Spleen (tissue), 11 donors: ENCODE results near the gene GIGYF1. TPM values are rescaled to one million over a fixed set of nuclear protein-coding genes. Genes with fewer than 3 reads are reported as not detected.

Experiments used
- DNase-seq: peaks from one replicate; pipeline ENCODE4 v3.0.0-alpha.2; 2020
- H3K27ac ChIP-seq, 8 donors: fragments of 200-600 bp; sonication (generic) in 7 of 8; 1 replicate in 4 of 8; 2 replicates in 4 of 8; pipeline versions ENCODE4 v1.5.0 to v1.8.0; 2016 to 2021; ENCODE audit warnings: inconsistent platforms in 4 of 8, mild to moderate bottlenecking in 4 of 8, moderate library complexity in 1 of 8
- H3K27me3 ChIP-seq, 7 donors: fragments of 200-600 bp; sonication (generic) in 6 of 7; replicated peaks in 1 of 7; 1 replicate in 4 of 7; 2 replicates in 3 of 7; pipeline versions ENCODE4 v1.5.0 to v1.8.0; 2016 to 2021; ENCODE audit warnings: inconsistent platforms in 3 of 7, mild to moderate bottlenecking in 1 of 7
- H3K36me3 ChIP-seq, 6 donors: fragments of 200-600 bp; sonication (generic) in 5 of 6; 1 replicate in 4 of 6; 2 replicates in 2 of 6; pipeline versions ENCODE4 v1.5.0 to v1.8.0; 2016 to 2021; ENCODE audit warnings: inconsistent platforms in 2 of 6
- H3K4me1 ChIP-seq, 6 donors: fragments of 200-600 bp; sonication (generic) in 5 of 6; 1 replicate in 3 of 6; 2 replicates in 3 of 6; pipeline versions ENCODE4 v1.5.0 to v1.8.0; 2016 to 2021; ENCODE audit warnings: inconsistent platforms in 3 of 6
- H3K4me3 ChIP-seq, 8 donors: fragments of 200-600 bp; sonication (generic) in 7 of 8; 1 replicate in 4 of 8; 2 replicates in 4 of 8; pipeline versions ENCODE4 v1.5.0 to v1.8.0; 2016 to 2021; ENCODE audit warnings: inconsistent platforms in 4 of 8, mild to moderate bottlenecking in 4 of 8, moderate library complexity in 2 of 8
- H3K9me3 ChIP-seq, 8 donors: fragments of 200-600 bp; sonication (generic) in 7 of 8; 1 replicate in 4 of 8; 2 replicates in 4 of 8; pipeline versions ENCODE4 v1.5.0 to v1.8.0; 2016 to 2021; ENCODE audit warnings: inconsistent platforms in 4 of 8
- CTCF ChIP-seq, 11 experiments: fragments of 200-600 bp in 7 of 11; fragments of 450-650 bp in 4 of 11; sonication (generic) in 4 of 11; IDR thresholded peaks in 8 of 11; conservative IDR thresholded peaks in 3 of 11; 1 replicate in 7 of 11; 2 replicates in 4 of 11; pipeline versions ENCODE4 v1.4.0 to v1.8.0; 2016 to 2021; ENCODE audit warnings: antibody characterized with exemption in 11 of 11, inconsistent platforms in 4 of 11, mild to moderate bottlenecking in 1 of 11
- POLR2A ChIP-seq, 3 donors: fragments of 450-650 bp; IDR thresholded peaks; one replicate each; pipeline ENCODE4 v1.5.1; 2017; ENCODE audit warnings: antibody characterized with exemption in 3 of 3, mild to moderate bottlenecking in 1 of 3
- POLR2AphosphoS5 ChIP-seq, 3 donors: sonication (generic); formaldehyde crosslinking; IDR thresholded peaks; one replicate each; pipeline ENCODE4 v1.5.1; 2017; ENCODE audit warnings: antibody characterized with exemption in 3 of 3
- WGBS, 5 donors: extraction: QIAGEN DNeasy Blood & Tissue Kit in 3 of 5; methylation state at CpG; one replicate each; pipeline versions ENCODE4 v1.1.5 to v1.1.7; 2013 to 2018; 5-methylcytosine and 5-hydroxymethylcytosine counted together
- intact Hi-C: fragments of 100-400 bp; cut with DNase I; formaldehyde crosslinking; loops from one replicate; pipeline ENCODE4 v1.15.0; 2023; ENCODE audit warnings: low total_unique reads
- polyA plus RNA-seq, 3 donors: library from polyadenylated mRNA; stranded (reverse); fragments of 200-250 nt; gene quantifications; one replicate each; pipeline ENCODE4 v1.2.1, GENCODE V29; 2013
- total RNA-seq, 7 donors: library from RNA; depleted of rRNA in 3 of 7; stranded (reverse); fragments of >200 nt in 3 of 7; fragmentation: NEBNext Ultra II Directional in 4 of 7; extraction: Animal tissue kit (Norgen Biotek cat#: 25700) in 4 of 7; gene quantifications; one replicate each; pipeline versions ENCODE4 v1.1.0 to v1.2.1, GENCODE V29; 2016 to 2021
- donor health status: healthy with polysubstance abuse.
- donor health status: DM: no; HTN: no; CAD: no; lungs with moderate emphysema.
- donor health status: DM: no; HTN: no; CAD: no.
- donor health status: Bipolar disorder and iron deficiency.
- donor health status: healthy.
- donor health status: DM: no; HTN: no; CAD: no.
- donor health status: DM: yes; HTN: yes; CAD: no.

The GIGYF1 gene
- total and polyA plus RNA-seq, 10 donors, result 15.4 to 102 (median 54.6) TPM

- 81 to 91% (median 85%) methylated on average over 3 to 8 of the region's 8 CpGs for WGBS, 5 donors
- Histone ChIP-seq H3K4me1 (no peaks in the 10 kb centered on the region), H3K27ac (no peak overlapping the region), H3K36me3 (no peaks in the 10 kb centered on the region), H3K4me3 (no peak overlapping the region), H3K9me3 (peaks cover 0 to 17% (median 8%) of the 10 kb centered on the region in 8 donors), H3K27me3 (peaks cover 0 to 27% (median 5%) of the 10 kb centered on the region in 7 donors)
- intact Hi-C loops, result no loop called here
- no peak for TF ChIP-seq CTCF (IDR thresholded peaks at IDR 0.05 in 8 of 11, conservative IDR thresholded peaks at IDR 0.05 in 3 of 11)
- TF ChIP-seq POLR2A (IDR thresholded peaks at IDR 0.05), result no peak
- DNase-seq, result no peak
These were observed 20.7 kb upstream of the GIGYF1 start for GRCh38 chr7:100714725-100715124.

- H3K27me3 ChIP-seq, result peaks cover 0 to 1% (median 0%) of the 10 kb centered on the region in 7 donors
- H3K4me3 ChIP-seq, result no peak overlapping the region
- intact Hi-C loops, result no loop called here
- H3K36me3 ChIP-seq, result peaks cover 0 to 19% (median 0%) of the 10 kb centered on the region in 6 donors
- H3K4me1 ChIP-seq, result peaks cover 6 to 19% (median 14%) of the 10 kb centered on the region in 6 donors
- WGBS, 5 donors, result 93 to 96% (median 95%) methylated on average over 9 to 11 of the region's 11 CpGs
- H3K27ac ChIP-seq, result no peak overlapping the region
- TF ChIP-seq CTCF (IDR thresholded peaks at IDR 0.05 in 8 of 11, conservative IDR thresholded peaks at IDR 0.05 in 3 of 11) (no peak), POLR2AphosphoS5 (IDR thresholded peaks at IDR 0.05) (no peak), POLR2A (IDR thresholded peaks at IDR 0.05) (no peak)
- H3K9me3 ChIP-seq, result no peaks in the 10 kb centered on the region
- DNase-seq, result no peak
These were observed 17.3 kb upstream of the GIGYF1 start for GRCh38 chr7:100711369-100711768.

- peaks cover 6 to 22% (median 18%) of the 10 kb centered on the region in 6 donors for H3K4me1 ChIP-seq
- H3K4me3 ChIP-seq, result no peak overlapping the region
- H3K27me3 ChIP-seq, result no peaks in the 10 kb centered on the region
- TF ChIP-seq POLR2AphosphoS5 (IDR thresholded peaks at IDR 0.05), result no peak
- TF ChIP-seq POLR2A (IDR thresholded peaks at IDR 0.05), result no peak
- no peak for TF ChIP-seq CTCF (IDR thresholded peaks at IDR 0.05 in 8 of 11, conservative IDR thresholded peaks at IDR 0.05 in 3 of 11)
- no peaks in the 10 kb centered on the region for H3K9me3 ChIP-seq
- intact Hi-C loops, result no loop called here
- no peak overlapping the region for H3K27ac ChIP-seq
- peaks cover 0 to 19% (median 0%) of the 10 kb centered on the region in 6 donors for H3K36me3 ChIP-seq
- no peak for DNase-seq
- 72 to 99% (median 85%) methylated on average over 4 of the region's 4 CpGs for WGBS, 5 donors
These were observed 16.4 kb upstream of the GIGYF1 start for GRCh38 chr7:100710452-100710851.

GRCh38 chr7:100708395-100708794, 14.3 kb upstream of the GIGYF1 start:
- no peak for DNase-seq
- peaks cover 0 to 19% (median 0%) of the 10 kb centered on the region in 6 donors for H3K36me3 ChIP-seq
- no peak overlapping the region for H3K27ac ChIP-seq
- TF ChIP-seq CTCF (IDR thresholded peaks at IDR 0.05 in 8 of 11, conservative IDR thresholded peaks at IDR 0.05 in 3 of 11) (no peak), POLR2A (IDR thresholded peaks at IDR 0.05) (no peak), POLR2AphosphoS5 (IDR thresholded peaks at IDR 0.05) (no peak)
- no peak overlapping the region for H3K4me3 ChIP-seq
- H3K9me3 ChIP-seq, result no peaks in the 10 kb centered on the region
- intact Hi-C loops, result loop anchor here (10.0 kb wide), 3 partner anchors 146 to 346 kb away; partner anchors contain the start of genes SLC12A9 and TSC22D4
- no peaks in the 10 kb centered on the region for H3K27me3 ChIP-seq
- peaks cover 6 to 31% (median 26%) of the 10 kb centered on the region in 6 donors for H3K4me1 ChIP-seq
- 70 to 86% (median 74%) methylated on average over 6 of the region's 6 CpGs for WGBS, 5 donors
